Measurements from ENCODE around the gene ZNF207.
"Not testable (repeated sequence)": the region's sequence is repeated elsewhere in the genome, so short reads cannot be mapped to it uniquely, and the experiment has no call there.

Gene ZNF207

DNA sequence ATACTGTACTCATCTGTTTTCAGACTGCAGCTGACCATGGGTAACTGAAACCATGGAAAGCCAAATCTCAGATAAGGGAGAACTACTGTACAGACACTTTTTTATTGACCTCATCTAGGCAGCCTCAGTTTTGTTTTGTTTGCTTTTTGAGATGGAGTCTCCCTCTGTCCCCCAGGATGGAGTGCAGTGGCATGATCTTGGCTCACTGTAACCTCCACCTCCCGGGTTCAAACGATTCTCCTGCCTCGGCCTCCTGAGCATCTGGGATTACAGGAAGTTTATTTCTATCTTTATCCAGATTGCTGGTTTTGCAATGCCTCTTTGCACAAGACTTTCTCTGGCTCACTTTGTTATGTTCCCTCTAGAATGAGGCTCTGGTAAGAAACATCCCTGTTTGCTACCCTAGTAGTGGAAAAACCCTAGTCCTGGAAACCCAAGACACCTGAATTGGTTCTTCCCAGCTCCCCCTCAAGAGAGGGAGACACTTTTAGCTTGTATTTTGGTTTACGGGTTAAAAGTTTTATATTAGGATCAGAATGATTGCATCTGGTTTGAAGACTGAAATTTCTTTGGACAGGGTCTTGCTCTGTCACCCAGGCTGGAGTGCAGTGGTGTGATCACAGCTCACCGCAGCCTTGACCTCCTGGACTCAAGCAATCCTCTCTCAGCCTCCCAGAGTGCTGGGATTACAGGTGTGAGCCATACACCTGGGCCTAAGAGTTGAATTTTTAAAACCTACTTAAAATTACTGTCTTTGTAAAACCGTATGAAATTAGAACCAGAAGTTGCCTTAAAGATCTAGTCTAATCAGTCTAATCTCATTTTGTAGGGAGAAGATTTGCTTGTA is 38.9 kb downstream of the ZNF207 start:
- DNase-seq, result no peak

GRCh38 chr17:32393904-32394303 is 43.9 kb downstream of the ZNF207 start:
- DNase-seq, result no peak

GRCh38 chr17:32396343-32396742 is 46.4 kb downstream of the ZNF207 start:
- no peak for DNase-seq

DNA sequence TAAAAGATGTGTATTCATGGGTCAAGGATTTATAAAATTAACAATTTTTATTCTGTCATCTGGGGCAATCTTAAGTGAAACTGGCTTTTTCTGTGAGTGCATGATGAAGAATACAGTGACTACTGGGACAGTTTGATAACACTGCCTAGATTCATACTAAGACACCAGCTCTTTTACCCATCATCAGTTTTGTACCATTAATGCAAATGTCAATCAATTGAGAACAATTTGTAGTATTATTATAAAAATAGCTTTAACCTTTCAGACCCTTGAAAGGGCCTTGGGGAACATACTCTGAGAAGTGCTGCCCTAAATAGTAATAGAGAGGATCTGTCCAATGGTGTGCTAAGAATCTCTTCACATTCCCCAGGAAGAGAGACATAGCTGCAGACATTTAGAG is 49.0 kb downstream of the ZNF207 start:
- DNase-seq, result no peak

DNA sequence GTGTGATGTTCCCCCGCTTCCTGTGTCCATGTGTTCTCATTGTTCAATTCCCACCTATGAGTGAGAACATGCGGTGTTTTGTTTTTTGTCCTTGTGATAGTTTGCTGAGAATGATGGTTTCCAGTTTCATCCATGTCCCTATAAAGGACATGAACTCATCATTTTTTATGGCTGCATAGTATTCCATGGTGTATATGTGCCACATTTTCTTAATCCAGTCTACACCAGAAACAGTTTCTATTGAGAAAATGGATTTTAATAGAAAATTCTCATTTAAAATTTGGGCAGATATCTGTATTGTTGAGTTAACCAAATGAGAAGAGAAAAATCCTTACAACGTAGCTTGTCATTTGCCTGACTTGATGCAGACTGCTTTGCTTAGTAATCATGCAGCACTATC is 60.1 kb downstream of the ZNF207 start:
- DNase-seq, result not testable (repeated sequence)

GRCh38 chr17:32426894-32427293 is 76.9 kb downstream of the ZNF207 start:
- DNase-seq, result no peak

- DNase-seq, result no peak
These were observed 79.6 kb downstream of the ZNF207 start for GRCh38 chr17:32429598-32429997.

Measured in activated naive CD4-positive, alpha-beta T cell treated with anti-CD3 and anti-CD28 coated beads, Interleukin-2, amount 50 U/mL, for 16 hours (primary cell).